GM19099 (cell line): ENCODE data around the gene LCLAT1.

ENCODE experiments used
- POLR2A ChIP-seq: IDR thresholded peaks from 3 replicates; pipeline ENCODE4 v1.6.1; 2011; ENCODE audit warnings: low read depth; ENCODE audit not compliant: insufficient read length; ENCODE audit errors: extremely low read depth

LCLAT1 gene

DNA sequence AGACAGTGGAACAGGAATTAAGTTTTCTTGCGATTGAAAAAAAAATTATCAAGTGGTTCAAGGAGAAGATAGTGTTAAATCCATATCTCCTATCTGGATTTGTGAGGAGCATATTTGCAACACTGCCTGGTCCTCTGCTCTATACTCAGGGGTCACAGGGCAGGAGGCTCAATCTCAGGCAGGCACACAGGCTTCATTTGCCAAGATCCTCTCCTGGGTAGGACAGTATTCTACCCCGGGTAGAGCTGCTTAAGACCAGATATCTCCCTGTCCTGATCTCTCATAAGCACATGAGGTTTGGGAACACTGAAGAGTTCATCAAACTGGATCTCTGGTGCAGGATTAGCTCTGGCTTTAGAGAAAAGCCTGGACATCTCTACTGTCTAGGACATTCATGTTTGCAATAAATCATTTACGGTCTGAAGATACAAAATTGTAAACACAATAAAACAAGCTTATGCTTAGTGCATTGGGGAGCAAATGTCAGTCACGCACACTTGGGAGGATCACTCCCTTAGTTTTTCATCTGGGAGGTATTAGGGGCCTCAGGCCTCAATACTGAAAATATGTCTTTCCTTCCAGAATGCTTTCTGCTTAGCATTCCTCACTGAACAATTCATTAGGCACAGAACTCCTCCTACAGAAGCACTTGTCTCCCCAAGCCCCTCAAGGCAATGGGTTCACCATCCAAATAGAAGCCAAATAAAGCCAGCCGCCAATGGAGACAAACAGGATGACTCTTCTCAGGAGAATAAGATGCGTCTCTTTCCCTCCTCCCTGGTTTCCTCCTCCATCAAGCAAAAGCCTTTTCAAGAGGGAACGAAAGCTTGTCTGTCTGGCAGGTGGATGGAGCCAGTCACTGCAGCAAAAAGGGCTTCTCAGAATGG lies 34.1 kb upstream of the LCLAT1 start:
- no peak for TF ChIP-seq POLR2A

DNA sequence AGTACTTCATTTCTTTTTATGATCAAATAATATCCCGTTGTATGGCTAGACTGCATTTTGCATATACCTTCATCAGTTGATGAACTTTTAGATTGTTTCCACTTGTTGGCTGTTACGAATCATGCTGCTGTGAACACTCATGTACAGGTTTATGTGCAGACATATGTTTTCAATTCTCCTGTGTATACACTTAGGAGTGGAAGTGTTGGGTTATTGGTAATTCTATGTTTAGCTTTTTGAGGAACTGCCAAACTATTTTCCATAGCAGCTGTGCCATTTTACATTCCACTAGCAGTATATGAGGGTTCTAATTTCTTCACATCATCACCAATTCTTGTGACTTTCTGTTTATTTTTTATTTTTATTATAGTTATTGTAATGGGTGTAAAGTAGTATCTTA lies 32.1 kb upstream of the LCLAT1 start:
- no peak for TF ChIP-seq POLR2A

GRCh38 chr2:30417253-30417652 lies 29.8 kb upstream of the LCLAT1 start:
- TF ChIP-seq POLR2A, result no peak

DNA sequence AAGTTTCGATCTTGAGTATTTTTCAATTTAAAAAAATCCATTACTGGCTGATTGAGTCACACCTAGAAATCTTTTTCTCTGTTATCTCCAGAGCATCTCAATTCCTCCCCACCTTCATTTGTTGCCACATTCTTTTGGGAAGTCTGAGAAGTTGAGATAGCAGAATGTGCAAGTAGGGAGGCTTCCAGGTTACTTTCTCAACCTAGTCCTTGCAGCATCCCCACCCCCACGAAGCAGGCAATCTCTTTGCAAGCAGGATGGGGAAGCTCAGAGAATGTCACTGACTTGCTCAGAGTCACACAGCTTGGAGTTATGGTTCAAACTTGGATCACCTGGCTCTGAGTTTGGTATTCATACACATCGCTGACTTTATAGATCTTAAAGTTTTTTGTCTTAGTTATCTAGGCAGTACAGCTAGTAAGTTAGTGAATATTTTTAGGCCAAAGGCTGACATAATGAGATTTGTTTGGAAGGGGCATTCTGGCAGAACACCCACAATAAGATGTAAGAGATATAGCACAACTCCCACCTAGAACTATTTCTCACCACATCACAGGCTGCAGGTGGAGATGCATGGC lies 25.9 kb upstream of the LCLAT1 start:
- TF ChIP-seq POLR2A, result no peak

- TF ChIP-seq POLR2A, result no peak
Measured at GRCh38 chr2:30421604-30422443, 25.2 kb upstream of the LCLAT1 start.

- TF ChIP-seq POLR2A, result no peak
Measured at GRCh38 chr2:30422444-30423040, 24.5 kb upstream of the LCLAT1 start.

DNA sequence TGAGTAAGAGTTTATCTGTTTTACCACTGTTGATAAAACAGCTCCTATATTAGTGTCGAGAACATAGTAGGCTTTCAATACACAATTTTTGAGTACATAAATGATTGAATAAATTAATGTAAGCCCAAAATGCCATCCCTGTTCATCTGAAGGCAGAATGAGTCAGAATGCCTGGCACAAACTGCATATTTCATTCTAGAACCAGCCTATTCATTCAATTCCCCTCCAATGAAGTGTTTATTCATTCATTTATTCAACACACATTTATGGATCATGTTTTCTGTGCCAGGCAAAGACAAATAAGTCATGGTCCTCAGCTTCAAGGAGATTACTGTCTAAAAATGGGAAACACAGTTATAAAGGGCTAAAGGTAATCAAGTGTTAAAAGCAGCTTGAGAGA lies 22.8 kb upstream of the LCLAT1 start:
- no peak for TF ChIP-seq POLR2A

GRCh38 chr2:30425326-30425725 lies 21.7 kb upstream of the LCLAT1 start:
- no peak for TF ChIP-seq POLR2A

GRCh38 chr2:30427606-30428347 lies 19.3 kb upstream of the LCLAT1 start:
- TF ChIP-seq POLR2A, result no peak

DNA sequence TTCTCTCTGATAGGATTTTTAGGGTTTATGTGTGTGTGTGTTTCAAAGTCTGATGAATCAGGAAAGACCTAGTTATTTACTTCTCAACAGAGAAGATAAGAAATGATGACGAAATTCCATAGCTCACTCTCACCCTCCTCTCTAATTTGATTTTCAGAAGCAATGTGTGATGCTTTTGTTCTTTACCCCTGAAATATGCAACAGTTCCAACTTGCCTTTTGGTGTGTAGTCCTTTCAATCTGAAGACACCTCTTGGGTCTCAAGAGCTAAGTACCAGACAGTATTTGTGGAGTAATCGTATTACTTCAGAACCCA lies 18.7 kb upstream of the LCLAT1 start:
- no peak for TF ChIP-seq POLR2A

DNA sequence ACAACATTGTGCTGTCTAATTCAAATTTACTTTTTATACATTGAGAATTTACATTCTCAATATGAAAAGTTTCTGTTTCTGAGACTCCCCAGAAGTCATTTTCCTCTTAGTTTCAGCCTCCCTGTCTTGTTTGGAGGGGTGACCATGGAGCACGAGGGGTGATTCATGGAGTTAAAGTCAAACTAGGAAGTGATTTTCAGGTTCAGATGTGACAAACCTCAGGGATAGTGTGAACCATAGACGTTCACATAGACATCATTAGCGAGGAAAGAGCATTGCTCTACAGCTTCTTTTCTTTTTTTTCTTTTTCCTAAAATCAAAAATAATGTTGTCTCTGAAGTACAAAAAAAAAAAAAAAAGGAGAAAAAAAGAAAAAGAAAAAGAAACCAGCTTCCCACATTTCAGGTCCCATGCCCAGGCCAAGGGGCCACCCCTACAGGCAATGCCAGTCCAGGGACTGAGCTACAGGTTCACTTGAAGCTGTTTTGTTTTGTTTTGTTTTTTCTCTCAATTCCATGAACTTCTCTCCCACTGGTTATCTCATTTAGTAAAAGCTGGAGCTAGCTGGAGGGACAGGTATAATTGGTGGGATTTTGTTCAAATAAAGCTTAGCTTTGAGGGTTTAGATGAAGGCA lies 18.1 kb upstream of the LCLAT1 start:
- TF ChIP-seq POLR2A, result no peak

- TF ChIP-seq POLR2A, result no peak
Measured at GRCh38 chr2:30433541-30434299, 13.3 kb upstream of the LCLAT1 start.

GRCh38 chr2:30434708-30435107 lies 12.3 kb upstream of the LCLAT1 start:
- TF ChIP-seq POLR2A, result no peak

GRCh38 chr2:30436859-30437435 lies 10.1 kb upstream of the LCLAT1 start:
- TF ChIP-seq POLR2A, result no peak
